K562 (cell line): ENCODE results near the gene TMA7B. TPM values are rescaled to one million over a fixed set of nuclear protein-coding genes. Genes with fewer than 3 reads are reported as not detected.

ENCODE experiments used
- ARID4B ChIP-seq: sonication (generic); formaldehyde crosslinking; IDR thresholded peaks from 2 replicates; pipeline ENCODE4 v1.8.0; 2022; ENCODE audit warnings: mild to moderate bottlenecking, missing genetic modification reagents
- CBFA2T3 ChIP-seq: fragments of 450-650 bp; IDR thresholded peaks from 2 replicates; pipeline ENCODE4 v1.6.1; 2017
- CHCHD3 ChIP-seq: fragments of 250-450 bp; sonication (Bioruptor Pico); IDR thresholded peaks from 2 replicates; pipeline ENCODE4 v2.1.2; 2022; ENCODE audit warnings: mild to moderate bottlenecking
- ETS1 ChIP-seq: conservative IDR thresholded peaks from 2 replicates; pipeline ENCODE4 v1.6.1; 2011; ENCODE audit warnings: low read depth, mild to moderate bottlenecking, low read length; ENCODE audit not compliant: control insufficient read depth
- GABPB1 ChIP-seq: sonication (generic); formaldehyde crosslinking; IDR thresholded peaks from 2 replicates; pipeline ENCODE4 v1.8.0; 2022; ENCODE audit warnings: mild to moderate bottlenecking, missing genetic modification reagents
- REST ChIP-seq, 2 experiments: fragments of 450-650 bp; formaldehyde crosslinking in 1 of 2; IDR thresholded peaks; 2 replicates each; pipeline versions ENCODE4 v1.4.0 to v1.6.1; 2014 to 2020; ENCODE audit warnings: mild to moderate bottlenecking in 2 of 2, borderline replicate concordance in 1 of 2, low read depth in 1 of 2
- RUNX1 ChIP-seq: sonication (generic); IDR thresholded peaks from 2 replicates; pipeline ENCODE4 v1.6.1; 2016; ENCODE audit warnings: antibody characterized with exemption, low read depth
- ZFP36 ChIP-seq: fragments of 150-350 bp; IDR thresholded peaks from 2 replicates; pipeline ENCODE4 v1.6.1; 2018; ENCODE audit warnings: low read length, low read depth; ENCODE audit not compliant: partially characterized antibody
- polyA plus RNA-seq, 8 experiments: library from polyadenylated mRNA; depleted of rRNA in 4 of 8; stranded (reverse) in 5 of 8; unstranded in 3 of 8; fragments of >200 nt; fragmentation: Nextera tagmentation in 2 of 8; fragmentation: Illumina TruSeq in 1 of 8; extraction: Ambion mirVana in 2 of 8; extraction: Trizol in 1 of 8; gene quantifications; 2 replicates each; pipeline versions ENCODE4 v1.2.1 to v1.2.3, GENCODE V29; 2011 to 2014; ENCODE audit warnings: inconsistent platforms in 1 of 8, missing spikeins in 1 of 8
- total RNA-seq, 7 experiments: library from RNA; depleted of rRNA in 6 of 7; stranded (reverse); fragments of >200 nt in 6 of 7; fragmentation: Illumina TruSeq in 2 of 7; extraction: Trizol in 2 of 7; gene quantifications; 2 replicates each; pipeline versions ENCODE4 v1.2.1 to v1.2.3, GENCODE V29; 2011 to 2021; ENCODE audit warnings: low replicate concordance in 1 of 7

The TMA7B gene
- total and polyA plus RNA-seq, 9 of the 15 experiments (the other 6 are each of a cell fraction or from before 2014, with no cell fraction given), result 5.6 to 14.2 (median 11.8) TPM

DNA sequence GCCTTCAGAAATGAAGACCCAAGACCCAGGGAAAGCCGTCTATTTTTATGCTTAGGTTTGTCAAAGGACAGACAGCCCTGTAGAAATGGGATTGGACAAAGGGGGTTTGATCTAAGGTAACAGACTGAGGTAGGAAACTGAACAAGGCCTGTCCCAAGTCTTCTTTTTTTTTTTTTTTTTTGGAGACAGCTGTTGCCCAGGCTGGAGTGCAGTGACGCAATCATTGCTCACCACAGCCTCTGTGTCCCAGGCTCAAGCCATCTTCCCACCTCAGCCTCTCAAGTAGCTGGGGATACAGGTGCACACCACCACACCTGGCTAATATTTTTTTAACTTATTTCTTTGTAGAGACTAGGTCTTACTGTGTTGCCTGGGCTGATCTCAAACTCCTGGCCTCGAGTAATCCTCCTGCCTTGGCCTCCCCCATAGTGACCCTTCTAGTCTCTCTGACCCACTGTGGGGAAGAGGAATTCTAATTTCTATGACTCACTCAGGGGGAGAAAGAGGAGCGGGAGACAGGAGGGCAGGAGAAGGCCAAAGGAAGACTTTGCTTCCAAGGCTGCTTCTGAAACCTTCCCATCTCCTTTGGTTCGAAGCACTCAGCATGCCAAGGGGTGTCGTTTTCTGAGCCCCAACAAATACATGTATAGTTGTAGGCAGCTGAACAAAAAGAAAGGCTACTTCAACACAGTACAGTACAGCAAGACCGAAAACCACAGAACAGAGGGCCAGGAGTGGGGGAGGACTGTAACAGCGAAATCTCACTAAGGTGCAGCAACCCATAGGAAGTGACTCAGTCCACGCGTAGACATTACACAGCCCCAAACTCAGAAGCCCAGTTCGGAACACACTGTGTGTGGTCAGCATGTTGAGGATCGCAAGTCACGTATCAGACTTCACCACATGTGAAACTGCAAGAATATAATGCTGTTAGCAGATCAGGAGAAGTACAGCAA is 872 bp downstream of the TMA7B start (continued):
- TF ChIP-seq REST (IDR thresholded peaks at IDR 0.05; ENCODE audit: borderline replicate concordance) (no peak), REST (CRISPR knock-in tag; IDR thresholded peaks at IDR 0.05; ENCODE audit: low read depth) (no peak), CHCHD3 (CRISPR knock-in tag) (no peak), ZFP36 (peak; percentile 20), ARID4B (CRISPR knock-in tag) (0 out of 2 replicates have a peak, but pooled peaks have one; percentile 11), RUNX1 (0 out of 2 replicates have a peak, but pooled peaks have one; percentile 51), GABPB1 (CRISPR knock-in tag) (0 out of 2 replicates have a peak, but pooled peaks have one; percentile 58), CBFA2T3 (peak; percentile 91), ETS1 (0 out of 2 replicates have a peak, but pooled peaks have one; percentile 31)
